Stimulated activated CD8-positive, alpha-beta memory T cell treated with anti-CD3 and anti-CD28 coated beads, Interleukin-12 subunit alpha, Interleukin-12 subunit beta, amount 100 ng/mL, for 1 hour (primary cell): ENCODE results near the gene TRMT1.

Experiments
- DNase-seq: peaks from one replicate; pipeline ENCODE4 v3.0.0-alpha.2; 2020; ENCODE audit warnings: low read depth

TRMT1 gene

DNA sequence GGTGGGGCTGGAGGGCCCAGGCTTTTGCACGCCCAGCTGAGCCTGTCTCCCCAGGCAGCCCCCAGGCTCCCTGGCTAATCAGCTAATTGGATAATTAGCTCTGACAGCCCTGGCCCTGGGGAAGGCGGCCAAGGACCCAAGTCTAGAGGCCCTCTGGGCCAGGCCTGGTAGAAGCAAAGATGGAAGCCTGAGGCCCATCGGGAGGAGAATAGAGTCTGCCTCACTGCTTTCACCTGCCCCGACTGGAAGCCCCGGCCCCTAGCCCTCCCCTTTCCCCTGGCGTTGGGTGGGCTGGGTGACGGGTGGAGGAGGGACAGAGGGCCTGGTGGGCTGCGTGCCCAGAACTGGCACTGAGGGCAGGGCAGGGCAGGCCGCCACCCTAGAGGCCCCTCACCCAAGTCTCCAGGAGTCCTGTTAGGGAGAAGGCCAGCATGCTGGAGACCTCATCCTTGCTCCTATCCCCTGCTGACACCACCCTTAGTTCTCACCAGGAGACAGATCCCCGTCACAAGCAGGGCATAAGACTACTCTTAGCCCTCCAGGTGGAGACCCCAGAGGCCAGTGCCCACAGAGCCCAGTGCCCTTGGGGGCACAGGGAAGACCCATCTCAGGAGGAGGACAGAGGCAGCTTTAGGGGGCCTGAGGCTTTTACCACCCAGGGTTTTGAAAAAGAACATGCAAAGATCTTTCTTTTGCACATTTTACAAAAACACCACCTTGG lies 25.9 kb downstream of the TRMT1 start:
- DNase-seq, result no peak

- no peak for DNase-seq
Observed at GRCh38 chr19:13089857-13090507, 26.6 kb downstream of the TRMT1 start.

GRCh38 chr19:13089139-13089856 lies 27.2 kb downstream of the TRMT1 start:
- no peak for DNase-seq

DNA sequence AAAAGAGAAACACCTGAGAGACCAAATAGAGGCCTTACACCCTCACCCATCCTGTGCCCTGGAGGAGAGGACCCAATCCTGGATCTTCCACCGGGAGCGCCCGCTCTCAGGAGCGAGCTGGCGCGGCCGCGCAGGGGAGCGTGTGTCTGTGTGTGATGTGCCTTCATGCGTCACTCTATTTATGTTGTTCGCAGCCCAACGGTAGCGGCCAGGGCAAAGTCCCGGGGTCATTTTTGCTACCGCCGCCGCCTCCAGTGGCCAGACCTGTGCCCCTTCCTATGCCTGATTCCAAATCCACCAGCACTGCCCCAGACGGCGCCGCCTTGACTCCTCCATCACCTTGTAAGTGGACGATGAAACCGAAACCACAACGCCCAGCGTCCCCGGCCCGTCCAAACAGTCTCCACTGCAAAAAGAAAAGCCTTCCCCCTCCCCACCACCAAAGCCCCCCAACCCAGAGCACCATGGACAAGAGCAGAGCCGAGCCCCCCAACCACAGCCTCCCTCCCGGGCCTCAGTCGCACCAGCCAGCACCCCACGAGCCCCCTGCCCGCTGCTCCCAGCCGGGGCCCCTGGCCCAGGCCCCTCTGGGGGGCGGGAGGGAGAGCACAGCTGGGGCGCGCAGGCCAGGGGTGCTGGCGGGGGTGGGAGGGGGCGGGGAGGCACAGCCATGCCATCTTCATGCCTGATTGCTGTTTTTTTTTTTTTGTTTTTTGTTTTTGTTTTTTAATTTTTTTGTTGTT lies 28.6 kb downstream of the TRMT1 start:
- no peak for DNase-seq

DNA sequence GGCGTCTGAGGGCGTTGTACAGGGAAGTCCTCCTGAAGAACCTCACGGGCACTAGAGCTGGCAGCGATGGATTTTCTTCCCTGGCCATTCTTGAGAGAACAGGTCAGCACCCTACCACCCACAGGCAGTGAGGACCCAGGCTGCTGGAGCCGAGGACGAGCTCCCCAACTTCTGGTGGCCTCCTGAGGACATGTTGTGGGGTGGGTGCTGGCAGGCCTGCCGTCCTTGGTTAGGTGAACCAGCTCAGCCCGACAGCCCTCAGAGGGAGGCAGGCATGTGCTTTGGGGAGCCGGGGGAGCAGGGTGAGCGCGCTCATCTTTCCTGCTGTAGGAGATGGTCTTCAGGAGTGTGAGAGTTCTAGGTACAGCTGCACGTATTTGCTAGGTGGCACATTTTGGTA lies 29.2 kb downstream of the TRMT1 start:
- no peak for DNase-seq

- no peak for DNase-seq
Observed at GRCh38 chr19:13086341-13086740, 30.2 kb downstream of the TRMT1 start.

GRCh38 chr19:13085666-13086065 lies 30.9 kb downstream of the TRMT1 start:
- DNase-seq, result no peak

DNA sequence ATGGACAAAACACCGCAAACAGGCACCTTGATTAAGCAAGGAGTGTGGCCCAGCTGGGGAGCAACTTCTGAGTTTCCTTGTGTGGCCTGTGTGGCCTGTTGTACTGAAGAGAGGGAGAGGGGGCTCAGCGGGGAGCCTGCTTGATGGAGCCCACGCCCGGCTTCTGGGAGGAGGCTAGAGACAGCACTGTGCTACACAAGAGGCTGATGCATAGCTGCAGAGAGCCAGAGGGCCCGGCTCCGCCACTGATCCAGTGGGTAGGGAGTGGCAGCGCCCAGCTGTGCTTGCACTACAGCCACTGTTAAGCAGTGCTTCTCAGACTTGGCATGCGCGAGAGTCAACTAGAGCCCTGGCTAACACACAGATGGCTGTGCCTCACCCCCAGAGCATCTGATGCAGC lies 32.9 kb downstream of the TRMT1 start:
- DNase-seq, result no peak

GRCh38 chr19:13083008-13083404 lies 33.5 kb downstream of the TRMT1 start:
- no peak for DNase-seq

DNA sequence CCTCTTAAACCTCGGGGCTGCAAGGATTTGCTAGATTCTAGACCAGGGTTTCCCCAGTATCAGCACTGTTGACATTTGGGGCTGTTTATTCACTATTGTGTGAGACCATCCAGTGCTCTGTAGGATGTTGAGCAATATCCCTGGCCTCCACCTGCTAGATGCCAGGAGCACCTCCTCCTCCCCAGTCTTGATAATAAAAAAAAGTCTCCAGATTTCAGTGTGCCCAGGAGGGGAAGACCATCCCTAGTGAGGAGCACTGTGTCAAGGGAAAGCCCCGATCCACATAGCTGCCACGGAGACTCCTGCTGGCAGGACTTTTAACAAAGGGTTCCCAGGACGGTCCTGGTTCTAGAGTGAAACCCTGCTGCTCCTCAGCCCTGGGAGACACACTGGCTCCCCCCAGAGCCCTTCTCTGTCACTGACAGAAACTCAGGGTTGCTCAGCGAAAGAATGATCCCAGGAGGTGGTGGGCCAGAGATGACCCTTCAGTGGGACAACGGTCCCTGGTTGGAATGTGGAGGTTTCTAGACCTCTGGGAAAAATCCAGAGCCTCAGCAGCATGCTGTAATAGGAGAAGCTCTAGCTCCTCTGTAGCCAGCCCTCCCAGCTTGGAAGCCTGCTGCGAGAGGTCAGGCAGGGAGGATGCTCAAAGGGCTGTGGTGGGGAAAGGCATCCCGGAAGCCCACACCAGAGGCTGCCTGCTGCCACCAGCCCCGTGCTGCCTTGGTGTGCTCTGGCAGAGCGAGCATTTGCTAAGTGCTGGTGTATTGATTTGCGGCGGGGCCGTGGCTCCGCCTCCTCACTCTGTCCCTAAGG lies 34.1 kb downstream of the TRMT1 start:
- DNase-seq, result no peak

DNA sequence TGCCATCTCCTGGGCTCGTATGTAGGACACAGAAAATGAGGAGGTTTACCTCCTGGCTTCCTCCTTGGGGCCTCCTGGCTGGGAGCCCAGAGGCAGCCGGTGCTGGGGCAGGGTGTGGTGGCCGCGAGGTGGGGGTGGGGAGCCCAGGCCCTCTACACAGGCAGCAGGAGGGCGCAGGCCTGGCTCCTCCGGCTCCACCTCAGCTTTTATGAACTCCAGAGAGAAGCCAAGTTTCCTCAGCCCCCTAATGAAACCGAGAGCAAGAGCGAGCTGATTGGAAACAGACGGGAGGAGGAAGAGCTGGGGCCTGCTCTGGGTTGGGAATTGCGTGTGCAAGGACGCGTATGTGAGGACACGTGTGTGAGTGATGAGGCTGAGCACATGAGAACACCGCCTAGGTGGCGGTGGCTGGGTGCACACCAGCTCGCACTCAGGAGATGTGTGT lies 37.0 kb downstream of the TRMT1 start:
- DNase-seq, result no peak

DNA sequence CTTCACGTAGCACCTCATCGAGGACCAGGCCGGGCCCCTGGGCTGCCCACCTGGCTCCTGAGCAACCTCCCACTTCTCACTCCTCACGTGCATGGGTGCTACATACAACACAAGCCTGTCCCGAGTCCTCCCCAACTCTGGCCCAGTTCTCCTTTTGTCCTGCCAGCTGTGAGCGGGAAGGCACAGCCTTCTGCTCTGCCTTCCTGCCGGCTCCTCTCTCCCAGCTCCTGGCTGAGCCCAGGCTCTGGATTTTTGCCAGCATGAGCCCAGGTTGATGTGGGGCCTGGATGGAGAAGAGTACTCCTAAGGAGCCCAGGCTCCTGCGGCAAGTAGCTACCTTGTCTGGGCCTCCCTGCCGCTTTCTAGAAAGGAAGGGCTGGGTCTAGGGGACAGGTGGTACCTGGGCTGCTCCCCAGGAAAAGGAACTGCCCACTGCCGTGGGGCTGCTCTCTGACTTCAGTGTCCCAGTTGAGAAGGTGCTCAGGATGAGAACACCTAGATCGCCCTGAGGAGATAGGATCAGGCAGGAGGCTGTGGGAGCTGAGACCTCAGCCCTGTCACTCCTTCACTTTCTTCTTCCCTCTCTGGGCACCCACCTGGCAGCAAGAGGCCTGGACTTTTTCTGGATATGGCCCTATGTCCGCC lies 37.5 kb downstream of the TRMT1 start:
- DNase-seq, result no peak

- no peak for DNase-seq
Observed at GRCh38 chr19:13078381-13078780, 38.2 kb downstream of the TRMT1 start.

GRCh38 chr19:13077240-13077639 lies 39.3 kb downstream of the TRMT1 start:
- no peak for DNase-seq

DNA sequence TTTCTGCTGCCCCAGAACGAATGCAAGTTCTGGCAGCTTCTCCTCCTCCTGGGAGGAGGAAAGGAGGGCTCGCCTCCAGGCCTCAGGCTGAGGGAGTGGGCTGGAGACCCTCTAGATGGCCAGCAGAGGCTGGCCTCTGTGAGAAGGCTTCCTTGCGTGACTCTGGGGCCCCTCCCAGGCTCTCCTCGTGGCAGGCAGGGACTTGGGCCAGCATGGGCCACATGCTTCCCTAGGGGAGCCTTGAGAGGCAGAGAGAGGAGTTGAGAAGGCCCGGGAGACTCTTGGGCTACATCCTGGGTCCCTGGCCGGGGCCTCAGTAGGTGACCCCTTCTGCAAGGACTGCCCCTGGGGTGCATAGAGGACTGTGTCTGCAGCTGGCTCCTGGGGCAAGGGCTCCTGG lies 39.8 kb downstream of the TRMT1 start:
- no peak for DNase-seq

DNA sequence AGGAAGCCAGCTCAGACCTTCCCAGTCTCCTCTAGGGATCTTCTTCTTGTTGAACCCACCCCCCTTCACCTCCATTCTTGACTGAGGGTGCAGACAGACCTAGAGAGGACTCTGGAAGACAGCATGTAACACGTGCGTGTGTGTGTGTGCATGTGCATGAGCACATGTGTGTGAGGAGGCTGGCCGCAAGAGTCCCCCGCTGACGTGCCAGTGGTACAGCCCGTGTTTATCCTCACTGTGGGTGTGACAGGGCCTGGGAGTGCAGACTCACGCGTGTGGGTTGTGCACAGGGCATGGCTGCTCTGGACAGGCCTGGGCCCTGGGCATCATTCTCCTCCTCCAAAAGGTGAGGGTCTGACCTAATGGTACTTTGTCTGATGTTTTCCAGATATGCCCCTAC lies 40.2 kb downstream of the TRMT1 start:
- no peak for DNase-seq

DNA sequence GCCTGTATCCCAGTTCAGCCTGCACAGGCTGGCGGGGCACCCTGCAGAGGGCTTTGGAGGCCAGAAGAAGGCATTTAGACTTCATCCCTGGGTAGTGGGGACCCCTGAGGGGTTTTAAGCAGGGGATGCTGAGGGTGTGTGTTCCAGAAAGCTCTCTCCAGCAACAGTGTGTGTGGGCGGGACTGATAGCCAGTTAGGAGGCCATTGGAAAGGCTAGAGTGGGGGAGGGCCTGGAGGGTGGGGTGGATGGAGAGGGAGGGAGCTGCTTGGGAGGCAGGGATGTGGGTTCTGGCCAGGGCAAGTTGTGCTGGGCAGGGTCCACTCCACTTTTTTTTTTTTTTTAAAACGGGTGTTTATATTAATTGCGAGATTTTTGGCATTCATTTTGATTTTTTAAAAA lies 42.2 kb downstream of the TRMT1 start:
- DNase-seq, result no peak

GRCh38 chr19:13073263-13073662 lies 43.3 kb downstream of the TRMT1 start:
- no peak for DNase-seq

DNA sequence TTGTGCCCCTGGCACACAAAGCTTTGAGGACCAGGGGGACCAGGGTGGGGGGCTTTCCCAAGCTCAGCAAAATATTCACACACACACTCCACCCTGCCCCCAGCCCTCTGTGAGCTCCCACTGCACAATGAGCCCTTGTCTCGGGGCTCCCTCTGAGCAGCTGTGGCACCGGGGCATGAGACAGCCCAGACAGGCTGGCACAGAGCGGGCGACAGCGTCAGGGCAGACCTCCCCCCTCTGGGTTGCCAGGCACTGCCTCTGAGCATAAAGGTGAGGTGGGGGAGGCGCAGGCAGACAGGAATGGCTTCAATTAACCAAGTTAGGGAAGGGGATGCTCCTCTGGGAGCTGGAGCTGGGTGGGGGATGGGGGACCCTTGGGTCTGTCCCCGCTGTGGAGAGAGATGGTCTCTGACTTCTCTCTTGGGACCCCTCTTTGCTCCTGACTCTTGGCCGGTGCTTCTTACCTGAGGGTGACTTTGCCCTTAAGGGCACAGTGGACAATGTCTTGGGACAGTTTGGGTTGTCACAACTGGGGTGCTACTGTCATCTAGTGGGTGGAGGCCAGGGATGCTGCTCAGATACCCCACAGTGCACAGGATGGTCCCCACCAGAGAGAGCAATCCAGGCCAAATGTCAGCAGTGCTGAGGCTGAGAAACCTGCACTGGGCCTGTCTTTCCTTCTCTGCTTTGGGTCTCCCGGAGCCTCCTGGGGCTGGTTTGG lies 44.2 kb downstream of the TRMT1 start:
- no peak for DNase-seq

DNA sequence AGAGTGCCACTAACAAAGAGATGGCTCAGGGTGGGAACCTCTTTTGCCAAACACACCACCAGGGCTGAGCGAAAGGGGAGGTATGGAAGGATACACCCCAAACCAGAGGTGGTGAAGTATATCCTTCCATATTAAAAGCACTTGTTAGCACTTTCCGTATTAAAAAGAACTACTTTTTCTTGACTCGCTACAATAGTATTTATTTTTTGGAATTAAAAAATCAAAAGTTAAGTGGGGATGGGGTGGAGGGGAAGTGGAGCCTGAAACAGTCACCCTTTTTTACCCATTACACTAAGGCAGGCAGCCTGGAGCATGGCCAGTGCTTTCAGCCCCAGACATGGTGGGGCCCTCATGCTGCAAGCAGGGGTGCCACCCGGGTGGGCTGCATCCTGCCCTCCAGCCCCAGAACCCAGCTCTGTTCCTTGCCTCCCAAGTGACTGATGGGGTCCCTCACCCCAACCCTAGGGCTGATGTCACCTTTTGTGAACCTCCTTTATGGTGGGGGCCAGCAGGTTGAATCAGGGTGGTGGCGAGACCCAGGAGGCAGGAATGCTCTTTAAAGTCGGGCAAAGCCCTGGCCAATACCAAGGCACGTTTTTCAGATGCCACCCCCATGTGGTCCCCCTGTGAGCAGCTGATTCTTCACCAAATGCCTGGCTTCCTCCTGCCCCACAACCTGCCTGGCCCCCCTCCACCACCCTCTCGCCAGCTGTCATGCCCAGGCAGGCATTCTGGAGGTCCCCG lies 44.9 kb downstream of the TRMT1 start:
- DNase-seq, result no peak
